SK-N-MC (cell line): ENCODE measurements around the gene APOA1.

Experiments used
- EZH2 ChIP-seq: fragments of 200-600 bp; sonication (generic); IDR thresholded peaks from one replicate; pipeline ENCODE4 v1.6.1; 2017; ENCODE audit warnings: antibody characterized with exemption
- FOXP2 ChIP-seq: optimal IDR thresholded peaks from 2 replicates; pipeline ENCODE3; 2011; ENCODE audit warnings: mild to moderate bottlenecking, moderate library complexity; ENCODE audit not compliant: insufficient read depth; ENCODE audit errors: extremely low read length, control extremely low read depth
- POLR2AphosphoS5 ChIP-seq: IDR thresholded peaks from 2 replicates; pipeline ENCODE4 v1.6.1; 2012; ENCODE audit warnings: mild to moderate bottlenecking, low read depth, low read length, borderline replicate concordance

GRCh38 chr11:116885951-116886655 is 48.7 kb upstream of the APOA1 start:
- TF ChIP-seq POLR2AphosphoS5 (no peak), EZH2 (no peak), FOXP2 (no peak)
